ENCODE results near the gene ADGRG3. TPM values are rescaled to one million over a fixed set of nuclear protein-coding genes. Genes with fewer than 3 reads are reported as not detected.

Gene ADGRG3
- total RNA-seq, 1 donor from 2014 or later, result not detected

DNA sequence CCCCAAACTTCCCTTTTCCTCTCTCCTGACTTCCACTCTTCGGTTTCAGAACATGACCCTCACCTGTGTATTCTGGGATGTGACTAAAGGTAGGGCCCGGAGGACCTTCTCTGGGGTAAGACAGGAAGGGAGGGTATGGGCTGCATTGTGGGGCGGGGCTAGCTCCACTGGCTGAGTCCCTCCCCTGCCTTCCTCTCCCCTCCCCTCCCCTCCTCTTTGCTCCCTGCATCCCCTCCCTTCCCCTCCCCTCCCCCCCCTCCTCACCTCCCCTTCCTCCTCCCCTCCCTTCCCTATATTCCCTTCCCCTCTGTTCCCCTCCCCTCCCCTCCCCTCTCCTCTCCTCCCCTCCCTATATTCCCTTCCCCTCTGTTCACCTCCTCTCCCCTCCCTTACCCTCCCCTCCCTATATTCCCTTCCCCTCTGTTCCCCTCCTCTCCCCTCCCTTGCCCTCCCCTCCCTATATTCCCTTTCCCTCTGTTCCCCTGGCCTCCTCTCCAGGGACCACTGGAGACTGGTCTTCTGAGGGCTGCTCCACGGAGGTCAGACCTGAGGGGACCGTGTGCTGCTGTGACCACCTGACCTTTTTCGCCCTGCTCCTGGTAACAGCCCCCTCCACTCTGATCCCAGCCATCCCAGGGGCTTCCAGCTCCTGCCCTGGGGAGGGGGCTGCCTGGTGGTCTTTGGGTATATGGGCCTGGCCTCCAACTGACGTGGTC, 11.8 kb downstream of the ADGRG3 start:
- intact Hi-C loops (cut with micrococcal nuclease), result no loop called here

GRCh38 chr16:57680842-57681375, 12.8 kb downstream of the ADGRG3 start:
- intact Hi-C loops (cut with micrococcal nuclease), result no loop called here

- intact Hi-C loops (cut with micrococcal nuclease), result no loop called here
Observed at GRCh38 chr16:57681950-57682728, 14.0 kb downstream of the ADGRG3 start.

- intact Hi-C loops (cut with micrococcal nuclease), result no loop called here
Observed at GRCh38 chr16:57682809-57683635, 14.9 kb downstream of the ADGRG3 start.

- intact Hi-C loops (cut with micrococcal nuclease), result no loop called here
Observed at GRCh38 chr16:57683636-57684545, 15.8 kb downstream of the ADGRG3 start.

- intact Hi-C loops (cut with micrococcal nuclease), result no loop called here
Observed at GRCh38 chr16:57684626-57685358, 16.7 kb downstream of the ADGRG3 start.

DNA sequence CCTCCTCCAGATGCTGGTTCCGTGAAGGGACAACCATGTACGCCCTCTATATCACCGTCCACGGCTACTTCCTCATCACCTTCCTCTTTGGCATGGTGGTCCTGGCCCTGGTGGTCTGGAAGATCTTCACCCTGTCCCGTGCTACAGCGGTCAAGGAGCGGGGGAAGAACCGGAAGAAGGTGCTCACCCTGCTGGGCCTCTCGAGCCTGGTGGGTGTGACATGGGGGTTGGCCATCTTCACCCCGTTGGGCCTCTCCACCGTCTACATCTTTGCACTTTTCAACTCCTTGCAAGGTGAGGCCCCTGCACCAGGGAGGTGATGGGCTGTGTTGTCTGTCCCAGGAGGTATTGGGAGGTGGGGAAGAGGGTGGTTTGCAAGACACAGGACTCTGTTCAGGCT, 17.5 kb downstream of the ADGRG3 start:
- intact Hi-C loops (cut with micrococcal nuclease), result no loop called here

GRCh38 chr16:57686577-57686976, 18.5 kb downstream of the ADGRG3 start:
- intact Hi-C loops (cut with micrococcal nuclease), result no loop called here

DNA sequence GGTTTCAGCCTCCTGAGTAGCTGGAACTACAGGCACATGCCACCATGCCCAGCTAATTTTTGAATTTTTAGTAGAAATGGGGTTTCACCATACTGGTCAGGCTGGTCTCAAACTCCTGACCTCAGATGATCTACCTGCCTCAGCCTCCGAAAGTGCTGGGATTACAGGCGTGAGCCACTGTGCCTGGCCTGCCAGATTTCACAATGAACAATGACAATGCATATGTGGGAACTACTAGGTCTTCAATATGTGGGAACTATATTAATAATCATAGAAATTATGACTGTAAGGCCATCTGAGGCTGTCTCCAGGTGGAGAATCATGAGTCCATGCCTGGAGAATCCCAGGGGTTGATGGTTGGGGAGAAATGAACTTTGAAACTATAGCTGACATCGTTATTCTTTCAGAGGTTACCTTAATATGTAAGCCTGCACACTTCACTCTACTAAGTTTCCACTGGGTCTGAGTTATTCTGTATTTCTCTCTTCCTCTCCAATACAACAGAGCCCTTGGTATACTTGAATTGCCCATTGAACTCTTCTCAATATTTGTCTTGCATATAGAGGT, 19.3 kb downstream of the ADGRG3 start:
- intact Hi-C loops (cut with micrococcal nuclease), result no loop called here

DNA sequence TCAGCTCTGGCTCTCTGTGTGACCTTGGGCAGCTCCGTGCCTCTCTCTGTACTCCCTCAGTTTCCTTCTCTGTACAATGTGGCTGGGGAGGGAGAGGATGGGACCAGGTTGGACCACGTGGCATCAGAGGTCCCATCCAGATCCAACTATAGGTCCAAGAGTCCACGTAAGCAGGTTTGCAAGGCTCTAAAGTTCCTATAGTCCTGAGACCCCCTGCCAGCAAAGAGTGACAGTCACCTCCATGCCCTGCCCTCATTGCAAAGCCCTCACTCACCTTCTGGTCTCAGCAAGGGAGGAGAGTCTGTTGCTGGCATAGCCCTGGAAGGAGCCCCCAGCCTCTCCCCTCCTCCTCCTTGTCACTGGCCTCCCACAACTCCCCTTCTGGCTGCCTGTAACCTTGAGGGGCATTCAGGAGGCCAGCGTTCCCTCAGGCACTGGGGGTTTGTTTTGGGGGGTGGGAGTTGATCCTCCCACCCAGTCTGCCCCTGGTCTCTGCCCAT, 20.4 kb downstream of the ADGRG3 start:
- intact Hi-C loops (cut with micrococcal nuclease), result no loop called here

GRCh38 chr16:57688987-57689761, 21.1 kb downstream of the ADGRG3 start:
- intact Hi-C loops (cut with micrococcal nuclease), result no loop called here

DNA sequence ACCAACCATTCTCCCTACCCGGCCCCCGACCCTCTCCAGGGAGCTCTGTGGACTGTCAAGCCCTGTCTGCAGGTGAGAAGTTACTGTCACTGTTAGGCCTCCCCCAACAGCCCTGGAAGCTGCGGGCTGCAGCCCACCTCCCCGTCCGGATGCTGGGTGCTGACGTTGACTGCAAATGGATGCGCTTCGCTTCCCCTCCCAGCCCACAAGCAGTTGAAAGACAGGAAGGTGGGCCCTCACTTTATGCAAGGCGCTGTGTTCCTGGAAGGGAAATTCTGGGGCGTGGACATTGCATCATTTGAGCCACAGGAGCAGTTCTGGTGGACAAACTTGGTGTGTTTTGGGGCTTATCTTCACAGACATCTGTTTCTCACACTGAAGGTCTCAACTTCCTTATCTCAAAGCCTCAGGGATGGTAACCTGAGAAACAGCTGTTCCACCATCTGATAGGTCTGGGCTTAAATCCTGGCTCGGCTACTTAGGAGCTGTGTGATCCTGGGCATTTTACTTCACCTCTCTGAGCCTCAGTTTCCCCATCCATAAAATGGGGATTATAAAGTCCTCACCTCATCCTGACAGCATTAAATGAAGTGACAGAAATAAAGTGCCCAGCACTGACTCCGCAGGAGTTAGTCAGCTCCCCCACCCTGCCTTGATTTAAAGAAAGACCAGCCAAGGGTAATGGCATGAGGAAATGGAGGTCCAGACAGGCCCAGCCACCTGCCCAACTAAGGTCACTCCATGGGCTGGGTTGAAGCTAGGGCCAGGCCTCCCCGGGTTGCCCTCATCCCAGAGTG, 21.9 kb downstream of the ADGRG3 start:
- intact Hi-C loops (cut with micrococcal nuclease), result no loop called here

DNA sequence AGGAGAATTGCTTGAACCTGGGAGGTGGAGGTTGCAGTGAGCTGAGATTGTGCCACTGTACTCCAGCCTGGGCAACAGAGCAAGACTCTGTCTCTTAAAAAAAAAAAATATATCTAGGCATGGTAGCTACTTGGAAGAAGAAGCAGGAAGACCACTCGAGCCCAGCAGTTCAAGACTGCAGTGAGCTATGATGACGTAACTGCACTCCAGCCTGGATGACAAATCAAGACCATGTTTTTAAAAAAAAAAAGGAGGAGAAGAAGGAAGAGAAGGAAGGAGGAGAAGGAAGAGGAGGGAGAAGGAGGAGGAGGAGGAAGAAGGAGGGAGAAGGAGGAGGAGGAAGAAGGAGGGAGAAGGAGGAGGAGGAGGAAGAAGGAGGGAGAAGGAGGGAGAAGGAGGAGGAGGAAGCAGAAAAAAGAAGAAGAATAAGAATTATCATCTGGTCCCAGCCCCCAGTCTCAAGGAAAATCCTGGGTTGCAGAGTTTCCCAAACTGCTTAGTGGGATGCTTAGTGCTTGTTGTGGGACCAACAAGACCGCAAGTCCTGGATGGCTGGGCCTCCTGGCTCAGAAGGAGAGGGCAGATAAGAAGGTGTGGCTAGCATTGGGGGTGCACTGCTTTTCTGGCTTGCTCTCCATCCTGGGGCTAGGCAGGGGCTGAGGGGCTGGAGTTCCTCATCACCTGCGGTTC, 22.8 kb downstream of the ADGRG3 start:
- intact Hi-C loops (cut with micrococcal nuclease), result no loop called here

- intact Hi-C loops (cut with micrococcal nuclease), result no loop called here
Observed at GRCh38 chr16:57692636-57693035, 24.5 kb downstream of the ADGRG3 start.

- intact Hi-C loops (cut with micrococcal nuclease), result no loop called here
Observed at GRCh38 chr16:57693550-57693949, 25.4 kb downstream of the ADGRG3 start.

GRCh38 chr16:57694231-57694724, 26.2 kb downstream of the ADGRG3 start:
- intact Hi-C loops (cut with micrococcal nuclease), result no loop called here

Measured in T-helper 2 cell treated with Interferon-gamma antibody and Interleukin-4, amounts not matched to agents 100 ng/mL and 5 ng/mL, for 36 hours (primary cell).